ENCODE data around the gene OTOL1.
"Not testable (repeated sequence)": the region's sequence is repeated elsewhere in the genome, so short reads cannot be mapped to it uniquely, and the experiment has no call there.

OTOL1 gene

DNA sequence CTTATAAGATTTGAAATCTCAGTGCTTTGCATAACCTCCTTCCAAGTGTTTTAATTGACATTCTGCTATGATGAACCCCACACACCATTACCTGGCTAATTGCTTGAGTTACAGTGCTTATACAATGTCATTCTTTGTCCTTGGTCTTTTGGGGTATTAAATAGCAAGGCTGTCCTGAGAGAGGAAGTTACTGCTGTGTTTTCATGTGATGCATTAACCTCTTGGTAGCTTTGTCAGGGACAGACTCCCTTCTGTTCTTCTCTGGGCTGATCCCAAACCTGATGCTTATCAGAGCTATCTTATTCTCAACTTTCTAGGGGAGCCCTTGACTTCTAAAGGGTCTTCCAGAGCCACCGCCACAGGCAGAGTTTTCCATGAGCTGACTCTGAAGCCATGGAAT is 12.4 kb upstream of the OTOL1 start:
- H3K4me3 ChIP-seq (ENCODE audit: low read depth in 1 of 2, low read length in 2 of 2), result no peak overlapping the region
- H3K27me3 ChIP-seq (ENCODE audit: control insufficient read depth in 1 of 2, insufficient read depth in 2 of 2, low read length in 2 of 2), result no peaks in the 10 kb centered on the region
- no peak overlapping the region for H3K27ac ChIP-seq (ENCODE audit: low read depth, low read length)
- no peaks in the 10 kb centered on the region for H3K4me1 ChIP-seq (ENCODE audit: control insufficient read depth in 1 of 2, insufficient read depth in 2 of 2, low read length in 2 of 2)
- H3K9me3 ChIP-seq (ENCODE audit: control insufficient read depth in 1 of 2, low read length in 2 of 2), result no peaks in the 10 kb centered on the region
- no peaks in the 10 kb centered on the region for H3K36me3 ChIP-seq (ENCODE audit: control insufficient read depth in 1 of 2, insufficient read depth in 2 of 2, low read length in 2 of 2)
- H3K9ac ChIP-seq (ENCODE audit: low read depth in 1 of 2, low read length in 2 of 2), result no peak overlapping the region

- not testable (repeated sequence) for H3K9ac ChIP-seq (ENCODE audit: low read depth in 1 of 2, low read length in 2 of 2); H3K4me3 ChIP-seq (ENCODE audit: low read depth in 1 of 2, low read length in 2 of 2); H3K9me3 ChIP-seq (ENCODE audit: control insufficient read depth in 1 of 2, low read length in 2 of 2); H3K27ac ChIP-seq (ENCODE audit: low read depth, low read length); H3K36me3 ChIP-seq (ENCODE audit: control insufficient read depth in 1 of 2, insufficient read depth in 2 of 2, low read length in 2 of 2); H3K4me1 ChIP-seq (ENCODE audit: control insufficient read depth in 1 of 2, insufficient read depth in 2 of 2, low read length in 2 of 2); H3K27me3 ChIP-seq (ENCODE audit: control insufficient read depth in 1 of 2, insufficient read depth in 2 of 2, low read length in 2 of 2)
Measured at GRCh38 chr3:161488284-161488683, 8.3 kb upstream of the OTOL1 start.

GRCh38 chr3:161489395-161489794 is 7.2 kb upstream of the OTOL1 start:
- Histone ChIP-seq H3K27ac (ENCODE audit: low read depth, low read length) (no peak overlapping the region), H3K9me3 (ENCODE audit: control insufficient read depth in 1 of 2, low read length in 2 of 2) (no peaks in the 10 kb centered on the region), H3K4me1 (ENCODE audit: control insufficient read depth in 1 of 2, insufficient read depth in 2 of 2, low read length in 2 of 2) (no peaks in the 10 kb centered on the region), H3K4me3 (ENCODE audit: low read depth in 1 of 2, low read length in 2 of 2) (no peak overlapping the region), H3K27me3 (ENCODE audit: control insufficient read depth in 1 of 2, insufficient read depth in 2 of 2, low read length in 2 of 2) (no peaks in the 10 kb centered on the region), H3K9ac (ENCODE audit: low read depth in 1 of 2, low read length in 2 of 2) (no peak overlapping the region), H3K36me3 (ENCODE audit: control insufficient read depth in 1 of 2, insufficient read depth in 2 of 2, low read length in 2 of 2) (no peaks in the 10 kb centered on the region)

DNA sequence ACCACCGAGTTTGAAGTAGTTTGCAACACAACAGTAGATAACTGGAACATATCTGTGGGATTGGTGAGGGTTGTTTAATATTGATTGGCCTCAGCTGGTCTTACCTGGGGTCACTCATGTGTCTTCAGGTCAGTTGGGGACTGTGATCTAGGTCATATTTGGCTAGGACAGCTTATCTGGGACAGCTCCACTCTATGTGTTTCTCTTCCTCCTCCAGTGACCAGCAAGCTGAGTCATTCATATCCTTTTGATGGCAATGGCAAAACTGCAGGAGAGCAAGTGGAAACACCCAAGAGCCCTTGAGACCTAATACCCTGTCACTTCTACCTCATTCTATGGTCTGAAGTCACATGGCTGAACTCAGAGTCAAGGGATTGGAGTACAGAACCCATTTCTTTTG is 5.8 kb upstream of the OTOL1 start:
- H3K4me1 ChIP-seq (ENCODE audit: control insufficient read depth in 1 of 2, insufficient read depth in 2 of 2, low read length in 2 of 2); H3K4me3 ChIP-seq (ENCODE audit: low read depth in 1 of 2, low read length in 2 of 2); H3K36me3 ChIP-seq (ENCODE audit: control insufficient read depth in 1 of 2, insufficient read depth in 2 of 2, low read length in 2 of 2); H3K27me3 ChIP-seq (ENCODE audit: control insufficient read depth in 1 of 2, insufficient read depth in 2 of 2, low read length in 2 of 2); H3K27ac ChIP-seq (ENCODE audit: low read depth, low read length); H3K9me3 ChIP-seq (ENCODE audit: control insufficient read depth in 1 of 2, low read length in 2 of 2); H3K9ac ChIP-seq (ENCODE audit: low read depth in 1 of 2, low read length in 2 of 2): not testable (repeated sequence)

- Histone ChIP-seq H3K27ac (ENCODE audit: low read depth, low read length) (no peak overlapping the region), H3K9me3 (ENCODE audit: control insufficient read depth in 1 of 2, low read length in 2 of 2) (no peaks in the 10 kb centered on the region), H3K27me3 (ENCODE audit: control insufficient read depth in 1 of 2, insufficient read depth in 2 of 2, low read length in 2 of 2) (no peaks in the 10 kb centered on the region), H3K9ac (ENCODE audit: low read depth in 1 of 2, low read length in 2 of 2) (no peak overlapping the region), H3K36me3 (ENCODE audit: control insufficient read depth in 1 of 2, insufficient read depth in 2 of 2, low read length in 2 of 2) (no peaks in the 10 kb centered on the region), H3K4me3 (ENCODE audit: low read depth in 1 of 2, low read length in 2 of 2) (no peak overlapping the region), H3K4me1 (ENCODE audit: control insufficient read depth in 1 of 2, insufficient read depth in 2 of 2, low read length in 2 of 2) (no peaks in the 10 kb centered on the region)
Measured at GRCh38 chr3:161498259-161498921, 1.8 kb downstream of the OTOL1 start.

DNA sequence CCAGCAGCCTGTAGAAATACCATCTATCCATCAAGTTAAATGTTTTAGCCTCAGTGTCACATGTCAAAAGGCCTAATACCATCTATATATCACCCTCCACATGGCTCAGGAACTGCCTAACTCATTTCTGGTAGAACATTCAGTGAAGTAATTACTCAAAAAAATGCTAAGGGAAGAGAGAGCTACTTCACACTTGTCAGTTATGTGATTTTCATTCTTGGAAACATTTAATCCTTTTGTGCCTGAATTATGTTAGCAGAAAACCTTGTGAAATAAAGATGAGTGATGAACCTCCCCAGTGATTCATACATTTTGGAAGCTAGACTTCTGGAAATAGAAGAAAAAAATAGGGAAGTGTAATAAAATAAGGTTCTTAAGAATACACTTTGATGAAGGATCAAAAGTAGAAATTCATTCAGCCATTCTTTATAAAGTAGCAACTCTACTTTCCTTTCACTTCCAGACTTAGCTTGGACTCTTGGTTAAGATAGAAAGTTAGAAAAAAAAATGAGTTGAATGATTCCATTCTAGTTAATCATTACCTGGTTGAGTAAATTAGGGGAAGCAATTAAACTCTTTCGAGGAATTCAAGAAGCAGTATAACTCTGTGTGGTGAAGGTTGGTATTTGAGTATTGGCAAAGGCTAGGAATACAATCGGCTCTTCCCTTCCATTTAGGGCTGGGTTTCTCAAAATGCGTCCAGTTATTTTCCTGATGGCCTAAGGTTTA is 3.6 kb downstream of the OTOL1 start:
- Histone ChIP-seq H3K4me1 (ENCODE audit: control insufficient read depth in 1 of 2, insufficient read depth in 2 of 2, low read length in 2 of 2) (no peaks in the 10 kb centered on the region), H3K9me3 (ENCODE audit: control insufficient read depth in 1 of 2, low read length in 2 of 2) (no peaks in the 10 kb centered on the region), H3K36me3 (ENCODE audit: control insufficient read depth in 1 of 2, insufficient read depth in 2 of 2, low read length in 2 of 2) (no peaks in the 10 kb centered on the region), H3K4me3 (ENCODE audit: low read depth in 1 of 2, low read length in 2 of 2) (no peak overlapping the region), H3K27me3 (ENCODE audit: control insufficient read depth in 1 of 2, insufficient read depth in 2 of 2, low read length in 2 of 2) (no peaks in the 10 kb centered on the region), H3K9ac (ENCODE audit: low read depth in 1 of 2, low read length in 2 of 2) (no peak overlapping the region), H3K27ac (ENCODE audit: low read depth, low read length) (no peak overlapping the region)

GRCh38 chr3:161503271-161503670 is 6.7 kb downstream of the OTOL1 start:
- H3K9ac ChIP-seq (ENCODE audit: low read depth in 1 of 2, low read length in 2 of 2), result no peak overlapping the region
- no peaks in the 10 kb centered on the region for H3K4me1 ChIP-seq (ENCODE audit: control insufficient read depth in 1 of 2, insufficient read depth in 2 of 2, low read length in 2 of 2)
- H3K27ac ChIP-seq (ENCODE audit: low read depth, low read length), result no peak overlapping the region
- H3K4me3 ChIP-seq (ENCODE audit: low read depth in 1 of 2, low read length in 2 of 2), result no peak overlapping the region
- H3K9me3 ChIP-seq (ENCODE audit: control insufficient read depth in 1 of 2, low read length in 2 of 2), result no peaks in the 10 kb centered on the region
- H3K27me3 ChIP-seq (ENCODE audit: control insufficient read depth in 1 of 2, insufficient read depth in 2 of 2, low read length in 2 of 2), result no peaks in the 10 kb centered on the region
- H3K36me3 ChIP-seq (ENCODE audit: control insufficient read depth in 1 of 2, insufficient read depth in 2 of 2, low read length in 2 of 2), result no peaks in the 10 kb centered on the region

DNA sequence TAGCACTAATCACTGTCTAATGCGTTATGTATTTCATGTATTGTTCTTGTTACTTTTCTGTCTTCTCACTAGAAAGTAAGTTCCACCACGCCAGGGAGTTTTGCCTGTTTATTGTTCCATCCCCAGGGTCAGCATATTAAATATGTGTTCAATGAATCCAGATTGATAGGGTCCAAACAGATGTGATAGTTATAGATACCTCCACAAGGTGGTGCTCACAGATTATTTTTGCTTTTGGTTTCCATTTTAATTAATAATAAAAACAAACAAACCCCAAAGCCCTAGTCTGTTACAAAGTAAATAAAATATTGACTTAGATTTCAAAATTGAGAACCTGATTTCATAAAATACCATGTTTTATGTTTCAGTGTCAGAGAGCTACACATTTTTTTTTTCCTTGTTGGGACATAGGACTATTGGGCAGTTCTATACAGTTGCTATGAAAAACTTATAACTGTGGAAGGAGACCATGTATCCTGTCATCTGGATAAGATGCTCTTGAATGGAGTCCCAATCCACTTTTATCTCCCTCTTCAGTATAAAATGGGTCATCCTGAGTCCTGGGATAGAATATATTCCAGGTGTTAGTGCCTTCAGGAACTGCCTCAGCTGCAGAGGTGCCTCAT is 12.4 kb downstream of the OTOL1 start:
- no peaks in the 10 kb centered on the region for H3K9me3 ChIP-seq (ENCODE audit: control insufficient read depth in 1 of 2, low read length in 2 of 2)
- no peaks in the 10 kb centered on the region for H3K27me3 ChIP-seq (ENCODE audit: control insufficient read depth in 1 of 2, insufficient read depth in 2 of 2, low read length in 2 of 2)
- no peaks in the 10 kb centered on the region for H3K36me3 ChIP-seq (ENCODE audit: control insufficient read depth in 1 of 2, insufficient read depth in 2 of 2, low read length in 2 of 2)
- no peak overlapping the region for H3K9ac ChIP-seq (ENCODE audit: low read depth in 1 of 2, low read length in 2 of 2)
- H3K27ac ChIP-seq (ENCODE audit: low read depth, low read length), result no peak overlapping the region
- no peak overlapping the region for H3K4me3 ChIP-seq (ENCODE audit: low read depth in 1 of 2, low read length in 2 of 2)
- no peaks in the 10 kb centered on the region for H3K4me1 ChIP-seq (ENCODE audit: control insufficient read depth in 1 of 2, insufficient read depth in 2 of 2, low read length in 2 of 2)

DNA sequence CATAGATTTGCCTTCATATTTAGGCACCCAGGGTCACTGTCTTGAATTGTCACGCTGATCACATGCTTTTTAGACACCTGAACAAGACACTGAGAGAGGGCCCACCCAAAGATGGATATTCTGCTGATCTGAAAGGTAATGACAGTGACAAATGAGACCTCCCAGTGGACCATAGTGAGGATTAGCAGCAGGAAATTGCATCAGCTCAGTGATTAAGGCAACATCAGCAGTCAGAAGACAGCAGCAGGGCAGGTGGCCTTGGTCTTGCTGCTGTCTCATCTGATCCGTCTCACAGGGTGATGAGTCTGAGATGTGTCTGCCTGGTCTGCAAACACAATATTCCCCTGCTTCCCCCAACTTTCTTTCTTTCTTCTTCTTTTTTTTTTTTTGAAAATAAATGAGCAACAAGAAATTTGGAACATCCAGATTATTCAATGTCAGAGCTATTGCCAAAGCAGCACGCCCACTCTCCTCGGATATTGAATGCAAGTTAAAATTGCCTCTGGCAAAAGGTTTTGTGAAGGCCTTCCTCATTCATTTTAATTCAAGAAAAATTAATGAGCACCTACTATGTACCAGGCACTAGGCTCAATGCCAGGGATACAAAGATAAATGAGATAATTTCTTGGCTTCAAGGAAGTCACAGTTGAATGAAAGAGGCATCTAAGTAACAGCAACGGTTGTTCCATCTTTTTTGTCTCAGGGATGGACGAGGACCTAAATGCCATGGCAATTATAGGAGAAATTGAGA is 14.1 kb downstream of the OTOL1 start:
- Histone ChIP-seq H3K36me3 (ENCODE audit: control insufficient read depth in 1 of 2, insufficient read depth in 2 of 2, low read length in 2 of 2) (no peaks in the 10 kb centered on the region), H3K27me3 (ENCODE audit: control insufficient read depth in 1 of 2, insufficient read depth in 2 of 2, low read length in 2 of 2) (no peaks in the 10 kb centered on the region), H3K27ac (ENCODE audit: low read depth, low read length) (no peak overlapping the region)

GRCh38 chr3:161523916-161524315 is 27.3 kb downstream of the OTOL1 start:
- no peaks in the 10 kb centered on the region for H3K36me3 ChIP-seq (ENCODE audit: control insufficient read depth in 1 of 2, insufficient read depth in 2 of 2, low read length in 2 of 2)
- no peak overlapping the region for H3K27ac ChIP-seq (ENCODE audit: low read depth, low read length)
- H3K4me3 ChIP-seq (ENCODE audit: low read depth in 1 of 2, low read length in 2 of 2), result no peak overlapping the region
- no peaks in the 10 kb centered on the region for H3K9me3 ChIP-seq (ENCODE audit: control insufficient read depth in 1 of 2, low read length in 2 of 2)
- H3K9ac ChIP-seq (ENCODE audit: low read depth in 1 of 2, low read length in 2 of 2), result no peak overlapping the region
- H3K4me1 ChIP-seq (ENCODE audit: control insufficient read depth in 1 of 2, insufficient read depth in 2 of 2, low read length in 2 of 2), result no peaks in the 10 kb centered on the region
- H3K27me3 ChIP-seq (ENCODE audit: control insufficient read depth in 1 of 2, insufficient read depth in 2 of 2, low read length in 2 of 2), result no peaks in the 10 kb centered on the region

More for the DNA sequence above, 14.1 kb downstream of the OTOL1 start:
- H3K9ac ChIP-seq (ENCODE audit: low read depth in 1 of 2, low read length in 2 of 2), result no peak overlapping the region
- no peaks in the 10 kb centered on the region for H3K4me1 ChIP-seq (ENCODE audit: control insufficient read depth in 1 of 2, insufficient read depth in 2 of 2, low read length in 2 of 2)
- no peak overlapping the region for H3K4me3 ChIP-seq (ENCODE audit: low read depth in 1 of 2, low read length in 2 of 2)
- H3K9me3 ChIP-seq (ENCODE audit: control insufficient read depth in 1 of 2, low read length in 2 of 2), result no peaks in the 10 kb centered on the region
